ENCODE measurements around the gene XRCC6.
"Not testable (repeated sequence)": the region's sequence is repeated elsewhere in the genome, so short reads cannot be mapped to it uniquely, and the experiment has no call there.

GRCh38 chr22:41631615-41632014, 10.5 kb downstream of the XRCC6 start:
- TF ChIP-seq, protein P1, sequence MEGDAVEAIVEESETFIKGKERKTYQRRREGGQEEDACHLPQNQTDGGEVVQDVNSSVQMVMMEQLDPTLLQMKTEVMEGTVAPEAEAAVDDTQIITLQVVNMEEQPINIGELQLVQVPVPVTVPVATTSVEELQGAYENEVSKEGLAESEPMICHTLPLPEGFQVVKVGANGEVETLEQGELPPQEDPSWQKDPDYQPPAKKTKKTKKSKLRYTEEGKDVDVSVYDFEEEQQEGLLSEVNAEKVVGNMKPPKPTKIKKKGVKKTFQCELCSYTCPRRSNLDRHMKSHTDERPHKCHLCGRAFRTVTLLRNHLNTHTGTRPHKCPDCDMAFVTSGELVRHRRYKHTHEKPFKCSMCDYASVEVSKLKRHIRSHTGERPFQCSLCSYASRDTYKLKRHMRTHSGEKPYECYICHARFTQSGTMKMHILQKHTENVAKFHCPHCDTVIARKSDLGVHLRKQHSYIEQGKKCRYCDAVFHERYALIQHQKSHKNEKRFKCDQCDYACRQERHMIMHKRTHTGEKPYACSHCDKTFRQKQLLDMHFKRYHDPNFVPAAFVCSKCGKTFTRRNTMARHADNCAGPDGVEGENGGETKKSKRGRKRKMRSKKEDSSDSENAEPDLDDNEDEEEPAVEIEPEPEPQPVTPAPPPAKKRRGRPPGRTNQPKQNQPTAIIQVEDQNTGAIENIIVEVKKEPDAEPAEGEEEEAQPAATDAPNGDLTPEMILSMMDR (IDR thresholded peaks at IDR 0.05 in 2 of 3, conservative IDR thresholded peaks at IDR 0.05 in 1 of 3; ENCODE audit: borderline replicate concordance in 1 of 3, insufficient read depth in 1 of 3, low read depth in 2 of 3, low read length in 2 of 3), result not testable (repeated sequence)
- not testable (repeated sequence) for TF ChIP-seq POLR2AphosphoS5 (IDR thresholded peaks at IDR 0.05; ENCODE audit: low read depth, low read length); RAD21 (IDR thresholded peaks at IDR 0.05; ENCODE audit: low read depth); POLR2A (IDR thresholded peaks at IDR 0.05; ENCODE audit: borderline replicate concordance, extremely low read depth, insufficient read depth, insufficient read length); SP1 (IDR thresholded peaks at IDR 0.05; ENCODE audit: low read depth); SIN3A (IDR thresholded peaks at IDR 0.05; ENCODE audit: low read depth); YY1 (IDR thresholded peaks at IDR 0.05; ENCODE audit: extremely low read depth, insufficient replicate concordance, low read depth, low read length); ZNF274 (IDR thresholded peaks at IDR 0.05; ENCODE audit: low read depth, low read length); EZH2 (IDR thresholded peaks at IDR 0.05)
- TF ChIP-seq, protein P2, sequence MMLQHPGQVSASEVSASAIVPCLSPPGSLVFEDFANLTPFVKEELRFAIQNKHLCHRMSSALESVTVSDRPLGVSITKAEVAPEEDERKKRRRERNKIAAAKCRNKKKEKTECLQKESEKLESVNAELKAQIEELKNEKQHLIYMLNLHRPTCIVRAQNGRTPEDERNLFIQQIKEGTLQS (IDR thresholded peaks at IDR 0.05), result not testable (repeated sequence)
